Epithelial cell of prostate (primary cell): ENCODE data around the gene TEX53.

Source experiments
- DNase-seq: peaks from one replicate; pipeline ENCODE4 v3.0.0-alpha.2; 2011; ENCODE audit warnings: low read depth, low spot score
- H3K27ac ChIP-seq: fragments of 450-650 bp; 2 replicates; pipeline ENCODE4 v1.5.1; 2017; ENCODE audit warnings: mild to moderate bottlenecking

TEX53 gene

DNA sequence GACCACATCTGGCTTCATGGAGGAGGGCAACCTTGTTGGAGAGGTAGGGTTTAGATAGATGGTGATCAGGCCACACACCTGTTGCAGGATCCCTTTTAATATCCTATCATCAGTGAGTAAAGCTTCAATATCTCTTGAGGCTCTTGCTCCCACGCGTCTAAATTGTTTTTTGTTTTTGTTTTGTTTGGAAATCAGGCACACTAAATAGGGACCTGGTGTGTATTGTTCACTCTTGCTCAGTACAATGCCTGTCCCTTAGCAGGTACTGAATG lies 49.1 kb downstream of the TEX53 start:
- no peak for DNase-seq
- H3K27ac ChIP-seq = no peak overlapping the region

DNA sequence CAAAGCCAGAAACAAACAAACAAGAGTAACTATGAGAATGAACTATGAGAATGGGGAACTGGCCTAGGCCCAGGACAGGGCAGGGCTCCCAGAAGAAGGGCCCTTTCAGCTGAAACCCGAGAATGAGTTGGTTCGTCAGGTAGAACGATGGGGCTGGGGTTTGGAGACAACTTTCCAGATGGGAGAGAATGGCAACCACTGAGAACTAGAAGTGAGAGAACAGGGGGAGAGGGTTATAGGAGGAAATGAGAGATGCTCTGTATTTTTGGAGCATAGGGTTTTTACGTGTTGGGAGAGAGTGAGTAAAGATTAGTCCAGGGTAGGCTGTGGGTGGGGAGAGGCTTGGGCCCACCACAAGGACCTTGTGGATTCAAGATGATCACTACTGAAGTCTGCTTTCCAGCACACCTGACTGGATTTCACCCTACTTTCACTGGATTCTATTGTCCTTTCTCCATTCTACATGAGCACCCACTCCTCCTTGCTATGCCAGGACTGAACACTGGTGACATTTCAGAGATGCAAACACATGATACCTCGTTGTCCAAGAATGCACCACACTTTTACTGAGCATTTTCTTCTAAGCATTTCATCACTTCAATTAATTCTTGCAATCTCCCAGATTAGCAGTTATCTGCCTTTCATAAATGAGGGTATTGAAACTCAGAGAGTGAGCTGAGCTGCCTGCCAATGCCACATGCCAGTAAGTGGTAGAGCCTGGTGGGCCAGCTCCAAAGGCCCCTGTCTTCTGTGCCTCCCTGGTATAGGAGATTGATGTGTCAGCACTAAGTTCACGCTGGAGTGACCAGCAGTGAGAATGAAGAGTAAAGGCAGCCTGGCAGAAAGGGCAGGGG lies 49.7 kb downstream of the TEX53 start:
- no peak overlapping the region for H3K27ac ChIP-seq
- DNase-seq = no peak

DNA sequence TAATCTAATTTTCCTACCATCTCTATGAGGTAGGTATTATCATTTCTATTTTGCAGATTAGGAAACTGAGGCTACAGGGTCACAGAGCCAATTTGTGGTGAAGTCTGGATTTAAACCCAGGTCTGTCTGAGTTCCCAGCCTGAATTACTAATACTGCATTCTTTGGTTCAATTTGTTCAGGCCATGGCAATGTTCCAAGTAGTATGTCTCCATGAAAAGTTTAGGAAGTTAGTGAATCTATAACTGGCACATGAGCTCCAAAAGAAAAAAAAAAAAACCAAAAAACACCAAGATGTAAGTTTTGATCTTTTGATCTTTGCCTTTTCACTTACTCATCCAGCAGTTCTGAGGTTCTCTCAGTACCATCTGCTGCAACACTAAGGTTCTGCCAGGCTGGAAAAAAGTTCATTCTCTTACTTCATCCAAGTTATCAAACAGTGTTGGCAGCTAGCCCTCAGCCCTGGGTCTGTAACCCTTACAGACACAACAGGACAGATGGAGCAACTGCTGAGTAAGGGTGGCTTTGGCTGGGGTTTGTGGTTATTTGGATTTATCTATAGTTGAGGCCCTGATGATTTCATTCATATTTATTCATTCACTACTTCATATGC lies 50.9 kb downstream of the TEX53 start:
- H3K27ac ChIP-seq = no peak overlapping the region
- no peak for DNase-seq
